Cerebellar cortex (tissue), 1 donor: Measurements from ENCODE around the gene SPRY4.
"Not testable (repeated sequence)": the region's sequence is repeated elsewhere in the genome, so short reads cannot be mapped to it uniquely, and the experiment has no call there.

Source experiments
- DNase-seq: peaks from one replicate; pipeline ENCODE4 v3.0.0-alpha.2; 2015; ENCODE audit warnings: low spot score

Gene SPRY4

GRCh38 chr5:142334538-142334937 lies 9.7 kb upstream of the SPRY4 start:
- no peak for DNase-seq

DNA sequence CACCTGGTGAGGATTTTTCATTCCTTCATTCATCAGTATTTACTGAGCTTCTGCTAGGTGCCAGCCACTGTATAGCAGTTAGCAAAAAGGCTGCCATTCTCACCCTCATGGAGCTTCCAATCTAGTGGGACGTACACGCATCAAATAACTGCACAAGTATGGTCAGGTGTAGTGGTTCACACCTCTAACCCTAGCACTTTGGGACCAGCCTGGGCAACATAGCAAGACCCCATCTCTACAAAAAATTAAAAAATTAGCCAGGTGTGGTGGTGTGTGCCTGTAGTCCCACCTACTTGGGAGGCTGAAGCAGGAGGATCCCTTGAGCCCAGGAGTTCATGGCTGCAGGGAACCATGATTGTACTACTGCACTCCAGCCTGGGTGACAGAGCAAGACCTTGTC lies 8.9 kb upstream of the SPRY4 start:
- not testable (repeated sequence) for DNase-seq

GRCh38 chr5:142330444-142330843 lies 5.6 kb upstream of the SPRY4 start:
- DNase-seq: no peak

DNA sequence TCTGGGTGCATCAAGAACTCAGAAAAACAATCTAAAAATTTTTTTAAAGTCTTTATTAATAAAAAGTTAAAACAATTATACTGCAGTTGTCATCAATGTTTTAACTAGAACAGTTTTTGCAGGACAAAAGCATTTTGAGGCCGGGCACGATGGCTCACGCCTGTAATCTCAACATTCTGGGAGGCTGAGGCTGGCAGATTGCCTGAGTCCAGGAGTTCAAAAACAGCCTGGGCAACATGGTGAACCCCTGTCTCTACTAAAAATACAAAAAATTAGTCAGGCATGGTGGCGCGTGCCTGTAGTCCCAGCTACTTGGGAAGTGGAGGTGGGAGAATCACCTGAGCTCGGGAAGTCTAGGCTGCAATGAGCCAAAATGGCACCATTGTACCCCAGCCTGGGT lies 5.2 kb upstream of the SPRY4 start:
- no peak for DNase-seq

DNA sequence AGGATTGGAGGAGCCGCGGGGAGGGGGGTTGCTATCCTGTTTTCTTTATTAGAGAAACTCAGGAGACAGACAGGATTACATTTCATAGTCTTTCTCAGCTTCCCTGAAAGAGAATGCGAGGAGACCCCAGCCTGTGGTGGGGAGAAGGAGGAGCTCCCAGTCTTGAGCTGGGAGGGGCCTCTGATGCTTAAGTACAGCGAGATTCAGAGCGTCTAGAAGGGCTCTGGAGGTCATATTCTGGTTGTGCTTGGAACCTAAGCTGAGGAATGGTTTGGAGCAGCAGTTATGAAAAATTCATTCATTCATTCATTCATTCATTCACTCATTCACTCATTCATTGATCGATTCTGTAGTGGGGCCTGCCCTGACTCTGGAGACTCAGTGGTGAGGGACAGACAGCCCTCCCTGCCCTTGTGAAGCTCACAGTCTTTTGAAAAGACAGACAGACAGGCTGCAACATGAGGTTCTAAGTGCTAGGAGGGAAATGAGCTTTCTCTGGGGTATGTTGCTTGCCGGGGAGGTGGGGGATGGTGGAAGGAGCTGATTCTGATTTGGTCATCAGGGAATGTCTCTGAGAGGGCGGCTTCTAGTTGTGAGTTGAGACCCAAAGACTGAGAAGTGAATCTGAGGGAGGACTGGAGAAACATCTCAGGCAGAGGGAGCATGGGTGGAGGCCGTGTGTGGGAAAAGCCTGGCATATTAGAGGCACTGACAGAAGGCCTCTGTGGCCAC lies 2.5 kb upstream of the SPRY4 start:
- DNase-seq: peak; percentile 69

DNA sequence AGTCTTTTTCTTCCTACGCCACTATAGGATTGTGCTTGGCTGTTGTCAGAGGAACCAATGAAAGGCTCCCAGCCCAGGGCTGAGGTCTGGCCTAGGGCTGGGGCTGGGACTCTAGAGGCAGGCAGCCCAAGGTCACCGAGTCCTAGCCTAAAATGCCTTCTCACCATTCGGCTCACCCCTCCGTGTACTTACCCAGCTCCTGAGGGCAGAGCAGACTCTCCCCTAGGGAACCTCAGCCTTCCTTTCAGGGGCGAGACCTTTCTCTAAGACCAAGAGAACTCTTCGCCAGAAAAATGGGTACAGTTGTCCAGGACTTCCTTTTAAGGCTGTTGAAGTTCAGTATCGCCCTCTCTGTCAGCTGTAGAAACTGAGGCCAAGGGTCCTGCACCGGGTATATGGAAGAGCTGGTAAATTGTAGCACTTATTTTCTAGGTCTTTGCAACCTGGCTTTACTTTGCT lies 1.7 kb upstream of the SPRY4 start:
- no peak for DNase-seq

DNA sequence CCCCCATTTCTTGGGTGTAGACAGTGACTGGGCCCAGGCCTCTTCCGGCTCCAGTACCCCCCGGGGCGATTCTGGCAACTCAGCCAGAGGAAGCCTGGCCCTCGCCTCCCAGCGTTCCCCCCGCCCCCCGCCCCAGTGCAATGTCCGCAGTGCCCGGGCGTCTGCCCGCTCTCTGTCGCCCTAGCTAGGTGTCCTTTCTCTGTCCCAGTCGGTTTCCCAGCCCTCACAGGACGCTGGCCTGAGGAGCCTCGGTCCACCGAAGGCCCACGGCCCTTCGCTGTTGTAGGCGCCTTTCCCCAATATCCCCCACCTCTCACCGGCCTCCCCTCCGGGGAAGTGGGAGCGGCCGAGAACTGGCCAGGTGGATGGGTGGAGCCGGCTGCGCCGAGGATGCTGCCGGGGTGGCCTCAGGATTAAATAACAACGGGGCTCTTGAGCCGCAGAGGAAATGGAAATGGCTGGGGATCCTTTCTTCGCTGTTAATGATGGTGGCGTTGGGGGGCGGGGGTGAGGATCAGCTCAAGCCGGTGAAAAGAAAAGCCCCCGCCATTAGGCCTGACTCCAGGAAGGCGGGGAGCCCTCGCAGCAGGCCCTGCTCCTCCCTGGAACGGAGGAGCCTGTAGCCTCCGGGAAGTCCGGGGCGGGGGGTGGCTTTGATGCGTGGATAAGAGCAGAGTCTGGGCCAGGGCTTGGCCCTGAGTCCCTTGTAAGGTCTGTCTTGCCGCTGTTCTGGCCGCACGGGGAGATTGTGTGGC lies 1.1 kb upstream of the SPRY4 start:
- peak; percentile 66 for DNase-seq

DNA sequence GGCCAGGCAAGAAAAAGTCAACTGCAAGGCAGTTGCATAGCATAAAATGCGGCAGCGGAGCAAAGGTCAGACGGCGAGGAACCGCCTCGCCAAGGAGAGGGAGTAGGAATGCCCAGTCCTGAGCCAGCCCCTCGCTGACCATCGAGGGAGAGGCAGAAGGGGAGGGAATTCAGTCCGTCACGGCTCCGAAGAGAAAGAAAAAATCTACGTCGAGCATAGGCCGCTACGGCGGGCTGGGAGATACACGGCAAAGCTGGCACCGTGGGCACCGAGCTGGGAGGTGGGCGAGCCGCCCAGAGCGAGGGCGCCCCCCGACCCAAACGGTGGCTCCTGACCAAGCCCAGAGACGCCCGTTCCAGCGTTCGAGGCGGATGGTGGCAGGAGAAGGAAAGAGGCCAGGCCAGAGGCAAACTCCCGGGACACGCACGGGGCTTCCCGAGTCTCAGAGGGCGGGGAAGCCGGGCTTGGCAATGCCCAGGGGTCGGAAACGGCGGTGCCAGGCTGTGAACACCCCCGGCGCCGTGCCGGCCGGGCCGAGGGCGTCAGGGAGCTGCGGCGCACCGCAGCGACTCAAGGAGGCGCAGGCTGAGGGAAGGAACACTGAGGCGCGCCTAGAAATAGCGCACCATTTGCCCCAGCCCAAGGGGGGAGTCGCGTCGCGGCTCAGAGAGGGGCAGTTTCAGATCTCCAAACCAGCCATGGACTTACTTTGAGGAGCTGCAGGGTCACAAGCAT lies 518 bp downstream of the SPRY4 start:
- no peak for DNase-seq

DNA sequence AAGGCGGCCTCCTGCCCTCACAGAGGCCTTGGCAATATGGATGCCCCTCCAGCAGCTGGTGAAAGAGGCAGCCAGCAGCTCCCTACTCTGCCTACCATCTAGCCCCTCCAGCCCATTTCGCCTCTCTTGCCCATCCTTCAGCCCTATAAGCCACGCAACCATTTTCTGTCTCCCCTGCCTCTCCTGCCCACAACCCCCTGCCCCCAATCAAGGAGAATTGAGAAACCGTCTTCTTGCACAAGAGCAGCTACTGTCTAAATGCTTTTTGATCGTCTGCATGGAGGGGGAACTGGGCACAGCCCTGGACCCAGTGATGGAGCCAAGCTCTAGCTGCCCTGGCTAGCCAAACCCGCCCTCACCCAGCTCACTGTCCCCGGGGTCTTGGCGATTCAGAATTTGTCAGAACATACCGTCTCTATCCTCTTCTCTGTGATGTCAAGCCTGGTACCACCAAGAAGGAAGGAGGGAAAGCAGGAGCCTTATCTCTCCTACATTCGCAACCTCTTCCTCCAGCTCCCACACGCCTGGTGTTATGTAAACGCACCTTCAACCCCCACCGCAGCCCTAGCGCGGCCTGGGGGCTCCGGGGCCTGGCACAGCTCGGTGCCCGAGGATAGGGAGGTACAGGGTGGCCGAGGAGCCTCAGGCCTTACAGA lies 1.2 kb downstream of the SPRY4 start:
- DNase-seq: no peak

GRCh38 chr5:142322747-142323479 lies 1.9 kb downstream of the SPRY4 start:
- peak; percentile 33 for DNase-seq

- DNase-seq: no peak
Observed at GRCh38 chr5:142322403-142322746, 2.4 kb downstream of the SPRY4 start.

- DNase-seq: no peak
Observed at GRCh38 chr5:142320851-142321560, 3.8 kb downstream of the SPRY4 start.

DNA sequence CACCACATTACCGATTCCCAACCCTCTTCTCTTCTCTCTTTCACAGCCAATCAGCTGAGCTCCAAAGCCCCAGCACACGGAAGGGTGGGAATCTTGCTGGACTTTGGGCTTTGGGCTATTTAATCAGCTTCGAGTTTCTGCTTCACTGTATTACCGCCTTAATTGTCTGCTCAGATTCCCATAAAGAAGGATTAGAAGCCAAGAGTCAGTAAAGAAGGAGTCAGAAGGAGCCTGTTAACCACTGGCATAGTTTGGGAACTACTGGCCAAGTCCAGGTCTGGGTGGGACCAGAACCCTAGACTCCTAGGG lies 4.4 kb downstream of the SPRY4 start:
- peak; percentile 27 for DNase-seq

DNA sequence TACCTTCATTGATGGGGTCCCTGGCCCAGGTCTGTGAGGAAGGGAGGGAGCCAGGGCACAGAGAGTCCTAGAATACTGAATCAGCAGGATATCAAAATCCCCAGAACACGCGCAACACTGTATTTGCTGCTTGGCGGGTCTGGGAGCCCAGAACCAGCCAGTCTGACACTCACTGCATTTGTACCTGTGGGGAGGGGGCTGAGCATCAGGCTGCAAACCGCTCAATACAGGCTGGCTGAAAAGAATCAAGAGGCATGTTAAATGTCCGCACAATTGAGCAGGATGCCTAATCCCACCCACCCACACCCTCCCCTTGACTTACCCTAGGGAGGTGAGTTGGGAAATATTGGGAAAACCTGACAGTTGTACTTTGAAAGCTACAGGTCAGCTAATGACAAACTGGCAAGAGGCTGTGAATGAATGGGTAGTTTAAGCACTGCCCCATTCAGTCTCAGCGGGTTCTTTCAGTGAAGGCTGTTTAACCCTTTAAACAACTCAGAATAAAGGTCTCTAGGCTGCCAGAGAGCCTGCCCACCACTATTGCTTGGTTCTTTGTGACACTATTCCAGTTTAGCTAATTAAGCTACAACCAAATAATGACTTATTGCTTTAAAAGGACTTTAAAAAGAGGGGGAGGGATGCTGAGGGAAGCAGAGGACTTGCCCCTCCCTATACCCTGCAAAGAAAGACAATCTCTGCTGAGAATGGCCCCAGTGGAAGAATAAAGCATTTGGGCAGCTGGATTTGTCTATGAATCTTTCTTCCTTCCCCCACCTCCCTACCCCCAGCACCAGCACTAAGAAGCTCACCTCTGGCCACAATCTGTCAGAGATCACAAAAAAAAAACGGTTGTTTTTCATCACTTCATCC lies 5.0 kb downstream of the SPRY4 start:
- no peak for DNase-seq

- DNase-seq: no peak
Observed at GRCh38 chr5:142319105-142319504, 5.7 kb downstream of the SPRY4 start.

DNA sequence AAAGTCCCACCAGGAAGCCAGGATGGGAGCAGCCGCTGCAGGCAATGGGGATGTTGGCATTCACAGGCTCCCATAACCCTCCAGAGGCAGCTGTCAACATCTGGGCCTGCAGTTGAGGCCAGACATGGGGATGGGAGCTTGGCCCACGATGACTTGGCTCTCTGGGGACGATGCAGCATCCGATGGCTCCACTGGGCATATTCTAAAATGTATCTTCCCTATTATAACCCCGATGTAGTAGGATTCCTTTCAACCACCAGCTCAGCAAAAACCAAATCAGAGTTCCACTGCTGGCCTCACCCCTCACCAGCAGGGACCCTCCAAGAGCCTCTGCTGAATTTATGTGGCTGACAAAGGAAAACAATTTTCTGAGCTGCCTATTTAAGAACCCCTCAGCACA lies 7.1 kb downstream of the SPRY4 start:
- DNase-seq: no peak

- DNase-seq: no peak
Observed at GRCh38 chr5:142317173-142317572, 7.6 kb downstream of the SPRY4 start.

DNA sequence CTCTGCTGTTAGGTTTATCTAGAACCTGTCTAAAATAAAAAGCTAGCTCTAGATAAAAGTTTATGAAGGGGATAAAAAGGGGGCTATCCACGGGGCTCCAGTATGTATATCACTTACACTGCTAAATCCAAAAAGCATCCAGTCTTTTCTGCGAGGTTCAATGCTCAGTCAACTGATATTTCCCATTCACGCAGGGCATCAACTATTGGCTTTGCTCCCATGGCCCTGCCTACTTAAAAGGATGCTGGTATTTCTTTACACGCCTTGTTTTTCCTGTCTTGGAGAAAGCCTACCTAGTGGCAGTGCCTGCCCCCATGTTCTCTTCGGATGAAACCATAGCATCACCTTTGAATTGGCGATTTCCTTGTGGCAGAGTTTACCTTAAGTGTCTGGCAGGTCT lies 8.1 kb downstream of the SPRY4 start:
- DNase-seq: peak; percentile 25

GRCh38 chr5:142316051-142316450 lies 8.8 kb downstream of the SPRY4 start:
- DNase-seq: peak; percentile 39
